ENCODE data around the gene MTA1. TPM values are rescaled to one million over a fixed set of nuclear protein-coding genes. Genes with fewer than 3 reads are reported as not detected.

The MTA1 gene
- total and polyA plus RNA-seq, 10 of the 15 experiments (the other 5 are each of a cell fraction or from before 2014, with no cell fraction given) = 0.14 to 162 (median 30.6) TPM

DNA sequence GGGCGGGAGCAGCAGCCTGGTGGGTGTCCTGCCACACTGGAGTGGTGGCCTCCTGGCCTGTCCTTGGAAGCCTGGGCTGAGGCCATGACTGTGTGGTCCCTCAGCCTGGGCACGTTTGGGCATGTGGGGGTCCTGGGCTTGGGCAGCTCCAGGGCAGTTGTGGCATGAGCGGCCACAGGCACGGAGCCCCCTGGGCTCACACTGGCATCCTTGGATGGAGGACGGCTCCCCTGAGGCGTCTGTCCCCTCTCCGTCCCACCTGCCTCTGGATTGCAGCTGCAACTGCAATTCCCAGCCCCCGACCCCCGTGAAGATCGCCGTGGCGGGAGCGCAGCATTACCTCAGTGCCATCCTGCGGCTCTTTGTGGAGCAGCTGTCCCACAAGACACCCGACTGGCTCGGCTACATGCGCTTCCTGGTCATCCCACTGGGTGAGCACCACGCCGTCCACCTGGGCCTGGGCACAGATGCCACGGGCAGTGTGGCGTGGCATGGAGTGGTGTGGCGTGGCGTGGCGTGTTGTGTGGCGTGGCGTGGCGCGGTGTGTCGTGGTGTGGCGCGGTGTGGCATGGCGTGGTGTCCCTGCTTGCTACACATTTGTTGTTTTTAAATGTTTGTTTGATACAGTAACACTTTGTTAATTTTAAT lies 36.4 kb upstream of the MTA1 start (continued):
- TF ChIP-seq NFYA (IDR thresholded peaks at IDR 0.05; ENCODE audit: borderline replicate concordance, low read depth, low read length) = no peak
- TF ChIP-seq RCOR1 (conservative IDR thresholded peaks at IDR 0.05; ENCODE audit: low read depth, low read length) = no peak
- TF ChIP-seq POLR2AphosphoS2 (IDR thresholded peaks at IDR 0.05; ENCODE audit: low read depth, low read length) = no peak

DNA sequence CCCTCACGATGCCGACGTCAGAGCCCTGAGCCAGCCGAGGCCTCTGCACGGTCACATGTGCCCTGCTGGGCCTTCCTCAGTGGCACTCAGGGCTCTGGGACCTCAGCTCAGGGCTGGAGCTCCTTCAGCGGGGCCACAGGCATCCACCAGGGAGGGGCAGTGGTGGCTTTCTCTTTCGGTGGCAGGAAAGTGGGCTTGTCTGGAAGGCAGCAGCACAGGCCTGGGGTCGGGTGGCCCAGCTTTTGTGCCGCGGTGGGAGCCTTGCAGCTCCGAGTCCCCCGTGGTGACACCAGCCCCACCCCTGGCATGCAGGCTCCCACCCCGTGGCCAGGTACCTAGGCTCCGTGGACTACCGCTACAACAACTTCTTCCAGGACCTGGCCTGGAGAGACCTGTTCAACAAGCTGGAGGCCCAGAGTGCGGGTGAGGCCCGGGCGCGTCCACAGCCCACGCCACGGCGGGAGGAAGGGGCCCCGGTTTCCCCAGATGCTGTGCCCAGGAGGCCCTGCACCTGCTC lies 35.5 kb upstream of the MTA1 start:
- Histone ChIP-seq H3K9me3 (replicated peaks; ENCODE audit: control insufficient read depth, insufficient read depth, low read length) (no peaks in the 10 kb centered on the region), H3K9ac (ENCODE audit: control insufficient read depth, insufficient read depth, low read length) (no peak overlapping the region), H3K27ac (ENCODE audit: control insufficient read depth, insufficient read depth) (no peak overlapping the region), H3K27me3 (replicated peaks in 1 of 2; ENCODE audit: control insufficient read depth in 2 of 2, insufficient read depth in 2 of 2, low read length in 1 of 2) (no peaks in the 10 kb centered on the region), H3K4me1 (ENCODE audit: control insufficient read depth, insufficient read depth, low read length) (no peaks in the 10 kb centered on the region), H3K4me2 (ENCODE audit: control insufficient read depth, insufficient read depth) (no peak overlapping the region), H3K36me3 (ENCODE audit: control insufficient read depth in 2 of 2, insufficient read depth in 2 of 2, low read length in 1 of 2) (no peaks in the 10 kb centered on the region; a peak in 1 of 4 replicates), H3K79me2 (ENCODE audit: control insufficient read depth, insufficient read depth, low read length) (no peaks in the 10 kb centered on the region), H4K20me1 (ENCODE audit: control insufficient read depth, insufficient read depth) (no peaks in the 10 kb centered on the region), H2AFZ (ENCODE audit: control insufficient read depth, low read depth, low read length) (no peak overlapping the region), H3K4me3 (no peak overlapping the region)
- no peak for DNase-seq (ENCODE audit: low read depth, low spot score)
- no peak for ATAC-seq
- TF ChIP-seq RCOR1 (conservative IDR thresholded peaks at IDR 0.05; ENCODE audit: low read depth, low read length) (no peak), MYC (IDR thresholded peaks at IDR 0.05; ENCODE audit: insufficient read depth, insufficient read length, insufficient replicate concordance, low read length, severe bottlenecking) (no peak), TARDBP (IDR thresholded peaks at IDR 0.05; ENCODE audit: borderline replicate concordance) (no peak), SUZ12 (IDR thresholded peaks at IDR 0.05; ENCODE audit: unreplicated experiment) (no peak), PML (IDR thresholded peaks at IDR 0.05; ENCODE audit: low read length) (no peak), NFIC (IDR thresholded peaks at IDR 0.05; ENCODE audit: low read depth, low read length) (no peak), ZNF24 (IDR thresholded peaks at IDR 0.05) (no peak), FOXM1 (IDR thresholded peaks at IDR 0.05; ENCODE audit: low read depth, low read length) (no peak), TCF12 (IDR thresholded peaks at IDR 0.05; ENCODE audit: low read depth, low read length) (no peak), TCF3 (IDR thresholded peaks at IDR 0.05; ENCODE audit: borderline replicate concordance, insufficient read depth, low read depth, low read length) (no peak), SREBF1 (IDR thresholded peaks at IDR 0.05; ENCODE audit: low read length) (no peak), ZNF384 (IDR thresholded peaks at IDR 0.05; ENCODE audit: borderline replicate concordance, low read depth, low read length) (no peak)
- TF ChIP-seq, protein P1, sequence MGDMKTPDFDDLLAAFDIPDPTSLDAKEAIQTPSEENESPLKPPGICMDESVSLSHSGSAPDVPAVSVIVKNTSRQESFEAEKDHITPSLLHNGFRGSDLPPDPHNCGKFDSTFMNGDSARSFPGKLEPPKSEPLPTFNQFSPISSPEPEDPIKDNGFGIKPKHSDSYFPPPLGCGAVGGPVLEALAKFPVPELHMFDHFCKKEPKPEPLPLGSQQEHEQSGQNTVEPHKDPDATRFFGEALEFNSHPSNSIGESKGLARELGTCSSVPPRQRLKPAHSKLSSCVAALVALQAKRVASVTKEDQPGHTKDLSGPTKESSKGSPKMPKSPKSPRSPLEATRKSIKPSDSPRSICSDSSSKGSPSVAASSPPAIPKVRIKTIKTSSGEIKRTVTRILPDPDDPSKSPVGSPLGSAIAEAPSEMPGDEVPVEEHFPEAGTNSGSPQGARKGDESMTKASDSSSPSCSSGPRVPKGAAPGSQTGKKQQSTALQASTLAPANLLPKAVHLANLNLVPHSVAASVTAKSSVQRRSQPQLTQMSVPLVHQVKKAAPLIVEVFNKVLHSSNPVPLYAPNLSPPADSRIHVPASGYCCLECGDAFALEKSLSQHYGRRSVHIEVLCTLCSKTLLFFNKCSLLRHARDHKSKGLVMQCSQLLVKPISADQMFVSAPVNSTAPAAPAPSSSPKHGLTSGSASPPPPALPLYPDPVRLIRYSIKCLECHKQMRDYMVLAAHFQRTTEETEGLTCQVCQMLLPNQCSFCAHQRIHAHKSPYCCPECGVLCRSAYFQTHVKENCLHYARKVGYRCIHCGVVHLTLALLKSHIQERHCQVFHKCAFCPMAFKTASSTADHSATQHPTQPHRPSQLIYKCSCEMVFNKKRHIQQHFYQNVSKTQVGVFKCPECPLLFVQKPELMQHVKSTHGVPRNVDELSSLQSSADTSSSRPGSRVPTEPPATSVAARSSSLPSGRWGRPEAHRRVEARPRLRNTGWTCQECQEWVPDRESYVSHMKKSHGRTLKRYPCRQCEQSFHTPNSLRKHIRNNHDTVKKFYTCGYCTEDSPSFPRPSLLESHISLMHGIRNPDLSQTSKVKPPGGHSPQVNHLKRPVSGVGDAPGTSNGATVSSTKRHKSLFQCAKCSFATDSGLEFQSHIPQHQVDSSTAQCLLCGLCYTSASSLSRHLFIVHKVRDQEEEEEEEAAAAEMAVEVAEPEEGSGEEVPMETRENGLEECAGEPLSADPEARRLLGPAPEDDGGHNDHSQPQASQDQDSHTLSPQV (IDR thresholded peaks at IDR 0.05) = no peak
- TF ChIP-seq, protein P2, sequence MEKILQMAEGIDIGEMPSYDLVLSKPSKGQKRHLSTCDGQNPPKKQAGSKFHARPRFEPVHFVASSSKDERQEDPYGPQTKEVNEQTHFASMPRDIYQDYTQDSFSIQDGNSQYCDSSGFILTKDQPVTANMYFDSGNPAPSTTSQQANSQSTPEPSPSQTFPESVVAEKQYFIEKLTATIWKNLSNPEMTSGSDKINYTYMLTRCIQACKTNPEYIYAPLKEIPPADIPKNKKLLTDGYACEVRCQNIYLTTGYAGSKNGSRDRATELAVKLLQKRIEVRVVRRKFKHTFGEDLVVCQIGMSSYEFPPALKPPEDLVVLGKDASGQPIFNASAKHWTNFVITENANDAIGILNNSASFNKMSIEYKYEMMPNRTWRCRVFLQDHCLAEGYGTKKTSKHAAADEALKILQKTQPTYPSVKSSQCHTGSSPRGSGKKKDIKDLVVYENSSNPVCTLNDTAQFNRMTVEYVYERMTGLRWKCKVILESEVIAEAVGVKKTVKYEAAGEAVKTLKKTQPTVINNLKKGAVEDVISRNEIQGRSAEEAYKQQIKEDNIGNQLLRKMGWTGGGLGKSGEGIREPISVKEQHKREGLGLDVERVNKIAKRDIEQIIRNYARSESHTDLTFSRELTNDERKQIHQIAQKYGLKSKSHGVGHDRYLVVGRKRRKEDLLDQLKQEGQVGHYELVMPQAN (conservative IDR thresholded peaks at IDR 0.05) = no peak
- intact Hi-C loops (cut with micrococcal nuclease; ENCODE audit: unreplicated experiment) = no loop called here
- WGBS (ENCODE audit: insufficient coverage, insufficient replicate concordance, low lambda C conversion rate, missing lambda C conversion rate) = 94% methylated on average over 21 of the region's 23 CpGs
- CTCF ChIA-PET = no interaction called here
- RAD21 ChIA-PET (ENCODE audit: unreplicated experiment) = no interaction called here
- SMC1A ChIA-PET (ENCODE audit: uncharacterized antibody, unreplicated experiment) = no interaction called here
- no peak for FAIRE-seq
- no TSS peak for BruUV-seq (replicated peaks)
- POLR2A ChIA-PET = interaction anchor here (0.5 kb wide), 1 partner anchor 41 kb away, joined by 3 read pairs; no protein-coding TSS in a partner anchor
- in situ Hi-C loops (cut with MboI) = no loop called here
